HEK293T (cell line): Measurements from ENCODE around the gene NKG7.
A peak's percentile ranks its signal among the peaks of the same experiment; 100 is the strongest.

Experiments
- CTCF ChIA-PET: fragments of 350-600 bp; formaldehyde crosslinking; extraction: SDS; loops from one replicate; lab custom pipeline; 2021; ENCODE audit warnings: antibody characterized with exemption, inconsistent platforms; lab: Yijun Ruan, JAX
- POLR2A ChIA-PET: fragments of 350-600 bp; formaldehyde crosslinking; extraction: SDS; loops from one replicate; lab custom pipeline; 2020; ENCODE audit warnings: antibody characterized with exemption, inconsistent platforms; lab: Yijun Ruan, JAX
- DNase-seq: peaks from one replicate; pipeline ENCODE4 v3.0.0; 2012; ENCODE audit warnings: mixed read lengths; ENCODE audit errors: extremely low spot score
- ARNT ChIP-seq: fragments of 450-650 bp; IDR thresholded peaks from 2 replicates; pipeline ENCODE4 v1.6.1; 2017; ENCODE audit warnings: mild to moderate bottlenecking
- BHLHE40 ChIP-seq: fragments of 450-650 bp; IDR thresholded peaks from 2 replicates; pipeline ENCODE4 v1.6.1; 2016; ENCODE audit warnings: mild to moderate bottlenecking, moderate library complexity, borderline replicate concordance
- CTBP1 ChIP-seq: fragments of 450-650 bp; IDR thresholded peaks from 2 replicates; pipeline ENCODE4 v1.6.1; 2016; ENCODE audit warnings: borderline replicate concordance
- ELF4 ChIP-seq: fragments of 450-650 bp; IDR thresholded peaks from 2 replicates; pipeline ENCODE4 v1.6.1; 2017; ENCODE audit warnings: antibody characterized with exemption
- FOXA1 ChIP-seq: fragments of 450-650 bp; IDR thresholded peaks from 2 replicates; pipeline ENCODE4 v1.6.1; 2016; ENCODE audit warnings: mild to moderate bottlenecking
- FOXK2 ChIP-seq: fragments of 450-650 bp; IDR thresholded peaks from 2 replicates; pipeline ENCODE4 v1.6.1; 2016; ENCODE audit warnings: mild to moderate bottlenecking
- FOXM1 ChIP-seq: fragments of 450-650 bp; IDR thresholded peaks from 2 replicates; pipeline ENCODE4 v1.6.1; 2017; ENCODE audit warnings: mild to moderate bottlenecking, borderline replicate concordance
- HDGF ChIP-seq: fragments of 450-650 bp; IDR thresholded peaks from 2 replicates; pipeline ENCODE4 v1.6.1; 2017; ENCODE audit warnings: antibody characterized with exemption, borderline replicate concordance
- L3MBTL2 ChIP-seq: fragments of 450-650 bp; conservative IDR thresholded peaks from 2 replicates; pipeline ENCODE4 v1.6.1; 2016; ENCODE audit warnings: mild to moderate bottlenecking
- LEF1 ChIP-seq: fragments of 450-650 bp; IDR thresholded peaks from 2 replicates; pipeline ENCODE4 v1.6.1; 2017; ENCODE audit warnings: mild to moderate bottlenecking, borderline replicate concordance
- NFRKB ChIP-seq: fragments of 450-650 bp; IDR thresholded peaks from 2 replicates; pipeline ENCODE4 v1.6.1; 2016; ENCODE audit warnings: mild to moderate bottlenecking, moderate library complexity
- SP1 ChIP-seq: fragments of 450-650 bp; IDR thresholded peaks from 2 replicates; pipeline ENCODE4 v1.6.1; 2017
- SUZ12 ChIP-seq: fragments of 450-650 bp; IDR thresholded peaks from 2 replicates; pipeline ENCODE4 v1.6.1; 2016; ENCODE audit warnings: mild to moderate bottlenecking
- TARDBP ChIP-seq: fragments of 450-650 bp; IDR thresholded peaks from 2 replicates; pipeline ENCODE4 v1.6.1; 2016
- ZNF384 ChIP-seq: fragments of 450-650 bp; IDR thresholded peaks from 2 replicates; pipeline ENCODE4 v1.6.1; 2016
- TF ChIP-seq, protein P1 (sequence below): fragments of 450-650 bp; IDR thresholded peaks from 2 replicates; pipeline ENCODE4 v1.6.1; 2016

Gene NKG7

DNA sequence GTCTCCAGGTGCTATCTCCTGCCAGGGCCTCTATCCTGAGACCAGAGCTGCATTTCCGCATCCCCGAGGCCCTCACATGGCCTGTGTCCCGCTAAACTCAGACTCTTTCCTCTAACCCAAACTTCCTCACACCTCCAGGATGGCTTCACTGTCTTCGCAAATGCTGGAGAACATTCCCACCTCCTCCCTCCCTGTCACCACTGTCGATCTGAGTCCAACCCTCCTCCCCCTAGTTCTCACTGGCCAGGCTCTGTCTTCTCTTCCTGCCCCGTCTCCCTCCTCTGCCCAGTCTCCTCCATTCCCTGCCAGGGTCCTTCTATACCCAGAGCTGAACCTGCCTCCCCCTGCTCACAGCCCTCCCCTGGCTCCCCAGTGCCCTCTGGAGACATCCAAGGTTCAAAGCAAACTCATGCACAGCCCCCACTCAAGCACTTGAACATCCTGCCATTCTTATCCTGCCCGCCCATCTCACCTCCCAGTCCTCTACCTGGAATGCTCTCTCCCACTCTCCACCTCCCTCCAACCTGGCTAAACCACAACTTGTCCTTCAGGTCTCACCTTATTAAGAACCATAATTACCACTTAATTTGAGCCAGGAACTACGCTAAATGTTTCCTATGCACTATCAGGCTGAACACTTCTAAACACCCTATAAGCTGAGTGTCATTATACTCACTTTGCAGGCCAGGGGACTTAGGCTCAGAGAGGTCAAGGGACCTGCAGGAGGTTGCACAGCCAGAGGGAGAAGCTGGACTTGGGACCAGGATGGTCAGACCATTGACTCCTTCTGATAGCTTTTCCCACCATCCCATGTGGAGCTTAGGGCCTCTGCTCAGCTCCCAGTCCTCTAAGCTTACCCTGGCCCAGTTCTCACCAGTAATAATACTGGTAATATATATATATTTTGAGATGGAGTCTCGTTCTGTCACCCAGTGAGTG is 29.6 kb downstream of the NKG7 start:
- DNase-seq, result no peak
- ChIA-PET POLR2A (interaction anchor here (1.1 to 5.9 kb wide), 5 partner anchors 11 to 52 kb away, joined by 3 to 40 read pairs (median 5); partner anchors contain the start of gene ETFB), CTCF (no interaction called here)
- TF ChIP-seq ELF4 (no peak), SP1 (no peak), ARNT (no peak), TARDBP (no peak), HDGF (no peak), LEF1 (no peak), SUZ12 (no peak), FOXM1 (no peak), BHLHE40 (no peak), NFRKB (no peak), ZNF384 (no peak), FOXA1 (no peak), L3MBTL2 (no peak), CTBP1 (no peak), FOXK2 (no peak)
- TF ChIP-seq, protein P1, sequence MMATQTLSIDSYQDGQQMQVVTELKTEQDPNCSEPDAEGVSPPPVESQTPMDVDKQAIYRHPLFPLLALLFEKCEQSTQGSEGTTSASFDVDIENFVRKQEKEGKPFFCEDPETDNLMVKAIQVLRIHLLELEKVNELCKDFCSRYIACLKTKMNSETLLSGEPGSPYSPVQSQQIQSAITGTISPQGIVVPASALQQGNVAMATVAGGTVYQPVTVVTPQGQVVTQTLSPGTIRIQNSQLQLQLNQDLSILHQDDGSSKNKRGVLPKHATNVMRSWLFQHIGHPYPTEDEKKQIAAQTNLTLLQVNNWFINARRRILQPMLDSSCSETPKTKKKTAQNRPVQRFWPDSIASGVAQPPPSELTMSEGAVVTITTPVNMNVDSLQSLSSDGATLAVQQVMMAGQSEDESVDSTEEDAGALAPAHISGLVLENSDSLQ, result no peak

GRCh38 chr19:51341976-51342580 is 30.4 kb downstream of the NKG7 start, which contains the start of gene VSIG10L:
Gene VSIG10L, minus strand, starts transcription at chr19:51342139. Its CDS starts 15 bp downstream, at chr19:51342124.
- TF ChIP-seq CTBP1 (no peak), BHLHE40 (no peak), ARNT (no peak), FOXM1 (no peak), HDGF (no peak), ZNF384 (no peak), TARDBP (no peak), FOXA1 (no peak), NFRKB (no peak), LEF1 (no peak)
- CTCF ChIA-PET, result no interaction called here
- POLR2A ChIA-PET, result interaction anchor here (1.1 to 5.9 kb wide), 4 partner anchors 12 to 53 kb away, joined by 3 to 40 read pairs (median 10); partner anchors contain the start of gene ETFB
- no peak for DNase-seq

GRCh38 chr19:51341066-51341465 is 31.4 kb downstream of the NKG7 start:
- POLR2A ChIA-PET, result interaction anchor here (0.8 to 5.9 kb wide), 4 partner anchors 9 to 53 kb away, joined by 3 to 40 read pairs (median 12); partner anchors contain the start of gene ETFB
- no peak for TF ChIP-seq FOXA1
- no peak for TF ChIP-seq L3MBTL2
- TF ChIP-seq FOXM1, result no peak
- TF ChIP-seq NFRKB, result no peak
- no peak for TF ChIP-seq CTBP1
- TF ChIP-seq, protein P1, result no peak
- TF ChIP-seq ELF4, result no peak
- no peak for TF ChIP-seq SP1
- no peak for TF ChIP-seq TARDBP
- TF ChIP-seq SUZ12, result no peak
- TF ChIP-seq ARNT, result no peak
- no peak for TF ChIP-seq HDGF
- TF ChIP-seq FOXK2, result no peak
- no peak for TF ChIP-seq BHLHE40
- CTCF ChIA-PET, result no interaction called here
- DNase-seq, result no peak

GRCh38 chr19:51339687-51340656 is 32.5 kb downstream of the NKG7 start:
- CTCF ChIA-PET, result interaction anchor here (0.6 to 1.1 kb wide), 2 partner anchors 26 to 41 kb away, joined by 3 to 6 read pairs; partner anchors contain the start of gene ETFB
- DNase-seq, result peak; percentile 98
- POLR2A ChIA-PET, result interaction anchor here (0.5 to 5.9 kb wide), 8 partner anchors 10 to 54 kb away, joined by 3 to 40 read pairs (median 4); partner anchors contain the start of gene ETFB
- no peak for TF ChIP-seq CTBP1
- TF ChIP-seq NFRKB, result no peak
- no peak for TF ChIP-seq FOXA1
- TF ChIP-seq, protein P1, result peak; percentile 92
- TF ChIP-seq L3MBTL2, result peak; percentile 81
- no peak for TF ChIP-seq HDGF
